Measurements from ENCODE around the gene GOLGA3. TPM values are rescaled to one million over a fixed set of nuclear protein-coding genes. Genes with fewer than 3 reads are reported as not detected.

The GOLGA3 gene
- polyA plus RNA-seq, 1 donor (not counting 4 experiments of a cell fraction or from before 2014, with no cell fraction given): 11.0 TPM

DNA sequence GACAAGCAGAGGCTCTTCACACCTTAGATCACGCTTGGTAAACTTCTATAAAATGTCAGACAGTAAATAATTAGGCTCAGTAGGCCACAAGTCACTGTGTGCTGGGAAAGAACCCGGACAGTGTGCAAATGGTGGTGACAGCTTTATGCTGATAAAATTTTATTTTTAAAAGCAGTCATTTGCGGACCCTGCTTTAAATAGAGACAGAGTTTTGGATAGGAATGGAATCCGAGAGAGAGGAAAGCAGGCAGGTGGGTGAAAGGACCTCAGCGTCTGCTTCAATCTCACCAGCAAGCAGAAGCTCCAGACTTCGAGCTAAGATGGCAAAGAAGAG lies 88.4 kb downstream of the GOLGA3 start:
- TF ChIP-seq, protein P1, sequence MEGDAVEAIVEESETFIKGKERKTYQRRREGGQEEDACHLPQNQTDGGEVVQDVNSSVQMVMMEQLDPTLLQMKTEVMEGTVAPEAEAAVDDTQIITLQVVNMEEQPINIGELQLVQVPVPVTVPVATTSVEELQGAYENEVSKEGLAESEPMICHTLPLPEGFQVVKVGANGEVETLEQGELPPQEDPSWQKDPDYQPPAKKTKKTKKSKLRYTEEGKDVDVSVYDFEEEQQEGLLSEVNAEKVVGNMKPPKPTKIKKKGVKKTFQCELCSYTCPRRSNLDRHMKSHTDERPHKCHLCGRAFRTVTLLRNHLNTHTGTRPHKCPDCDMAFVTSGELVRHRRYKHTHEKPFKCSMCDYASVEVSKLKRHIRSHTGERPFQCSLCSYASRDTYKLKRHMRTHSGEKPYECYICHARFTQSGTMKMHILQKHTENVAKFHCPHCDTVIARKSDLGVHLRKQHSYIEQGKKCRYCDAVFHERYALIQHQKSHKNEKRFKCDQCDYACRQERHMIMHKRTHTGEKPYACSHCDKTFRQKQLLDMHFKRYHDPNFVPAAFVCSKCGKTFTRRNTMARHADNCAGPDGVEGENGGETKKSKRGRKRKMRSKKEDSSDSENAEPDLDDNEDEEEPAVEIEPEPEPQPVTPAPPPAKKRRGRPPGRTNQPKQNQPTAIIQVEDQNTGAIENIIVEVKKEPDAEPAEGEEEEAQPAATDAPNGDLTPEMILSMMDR (optimal IDR thresholded peaks at IDR 0.05 in 1 of 3, IDR thresholded peaks at IDR 0.05 in 1 of 3, conservative IDR thresholded peaks at IDR 0.05 in 1 of 3; ENCODE audit: extremely low read depth in 1 of 3, insufficient read depth in 2 of 3, low read length in 3 of 3): no peak
- no peak for TF ChIP-seq EZH2 (IDR thresholded peaks at IDR 0.05; ENCODE audit: low read length)
- H4K20me1 ChIP-seq (ENCODE audit: control insufficient read depth, extremely low read depth, insufficient read depth, low read length): peaks cover 37% of the 10 kb centered on the region
- no peaks in the 10 kb centered on the region for H3K9me1 ChIP-seq (ENCODE audit: control insufficient read depth, extremely low read depth, insufficient read depth, low read length)
- FAIRE-seq (no peak), DNase-seq (ENCODE audit: low read depth, low spot score) (no peak)
- no peak overlapping the region for H3K9ac ChIP-seq (ENCODE audit: control insufficient read depth, extremely low read depth, insufficient read depth, low read length)
- dilution Hi-C loops (cut with MboI; ENCODE audit: extremely low pct_ligation_motif_present, low sequenced_read_pairs): no loop called here
- no peaks in the 10 kb centered on the region for H3K4me1 ChIP-seq (ENCODE audit: control insufficient read depth, extremely low read depth, insufficient read depth, low read length)
- H3K9me3 ChIP-seq (ENCODE audit: control insufficient read depth, low read depth, low read length): no peaks in the 10 kb centered on the region
- no peaks in the 10 kb centered on the region for H3K27me3 ChIP-seq (ENCODE audit: control insufficient read depth, extremely low read depth, insufficient read depth, low read length)
- no peak overlapping the region for H2AFZ ChIP-seq (ENCODE audit: control insufficient read depth, low read length)
- H3K79me2 ChIP-seq (ENCODE audit: control insufficient read depth, insufficient read depth, low read length): peaks cover 64% of the 10 kb centered on the region
- H3K27ac ChIP-seq (ENCODE audit: control insufficient read depth, insufficient read depth, low read length): no peak overlapping the region
- no peak overlapping the region for H3K4me3 ChIP-seq (ENCODE audit: control insufficient read depth in 2 of 3, extremely low read depth in 1 of 3, insufficient read depth in 2 of 3, low read depth in 1 of 3, low read length in 3 of 3)
- peaks cover 62 to 63% of the 10 kb centered on the region in 2 experiments for H3K36me3 ChIP-seq (ENCODE audit: control insufficient read depth in 2 of 2, extremely low read depth in 1 of 2, insufficient read depth in 2 of 2, low read length in 2 of 2)
- H3K4me2 ChIP-seq (ENCODE audit: control insufficient read depth, extremely low read depth, insufficient read depth, low read depth, low read length): no peak overlapping the region

DNA sequence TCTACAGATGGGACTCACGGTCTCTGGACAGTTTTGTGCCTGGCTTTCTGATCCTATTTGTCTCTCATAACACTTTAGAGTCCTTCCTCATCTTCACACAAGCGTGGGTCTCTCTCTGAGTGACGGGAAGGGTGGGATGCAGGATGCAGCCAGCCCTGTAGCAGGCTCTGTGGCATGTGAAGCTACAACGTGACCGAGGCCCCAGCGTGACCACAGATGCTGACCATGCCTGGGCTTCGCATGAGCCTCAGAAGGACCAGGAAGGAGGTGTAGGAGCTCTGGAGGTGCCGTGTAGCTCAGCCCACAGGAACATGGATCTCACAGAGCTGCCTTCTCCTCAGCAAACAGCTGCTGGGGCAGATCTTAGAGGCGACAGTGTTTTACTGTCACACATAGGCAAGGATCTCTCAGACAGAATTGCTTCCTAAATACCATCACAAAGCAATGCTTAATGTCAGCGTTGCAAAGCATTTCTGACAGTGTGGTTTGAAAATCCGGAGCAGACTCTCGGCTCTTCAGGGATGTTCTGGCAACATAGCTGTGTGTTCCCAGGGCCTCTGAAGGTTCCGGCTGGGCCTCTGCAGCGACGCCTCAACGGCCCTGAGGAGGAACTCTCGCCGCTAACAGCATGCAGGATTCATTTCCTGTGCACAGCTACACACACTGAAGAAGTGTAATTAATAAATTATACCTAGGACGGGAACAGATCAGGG lies 88.9 kb downstream of the GOLGA3 start:
- no peak for FAIRE-seq
- no peak overlapping the region for H3K4me3 ChIP-seq (ENCODE audit: control insufficient read depth in 2 of 3, extremely low read depth in 1 of 3, insufficient read depth in 2 of 3, low read depth in 1 of 3, low read length in 3 of 3)
- H3K79me2 ChIP-seq (ENCODE audit: control insufficient read depth, insufficient read depth, low read length): peaks cover 59% of the 10 kb centered on the region
- no peaks in the 10 kb centered on the region for H3K9me1 ChIP-seq (ENCODE audit: control insufficient read depth, extremely low read depth, insufficient read depth, low read length)
- H3K9ac ChIP-seq (ENCODE audit: control insufficient read depth, extremely low read depth, insufficient read depth, low read length): no peak overlapping the region
- H2AFZ ChIP-seq (ENCODE audit: control insufficient read depth, low read length): no peak overlapping the region
- H3K27ac ChIP-seq (ENCODE audit: control insufficient read depth, insufficient read depth, low read length): no peak overlapping the region
- no peak overlapping the region for H3K4me2 ChIP-seq (ENCODE audit: control insufficient read depth, extremely low read depth, insufficient read depth, low read depth, low read length)
- H3K27me3 ChIP-seq (ENCODE audit: control insufficient read depth, extremely low read depth, insufficient read depth, low read length): no peaks in the 10 kb centered on the region
- H3K4me1 ChIP-seq (ENCODE audit: control insufficient read depth, extremely low read depth, insufficient read depth, low read length): no peaks in the 10 kb centered on the region
- peaks cover 34% of the 10 kb centered on the region for H4K20me1 ChIP-seq (ENCODE audit: control insufficient read depth, extremely low read depth, insufficient read depth, low read length)
- DNase-seq (ENCODE audit: low read depth, low spot score): no peak
- dilution Hi-C loops (cut with MboI; ENCODE audit: extremely low pct_ligation_motif_present, low sequenced_read_pairs): no loop called here
- H3K36me3 ChIP-seq (ENCODE audit: control insufficient read depth in 2 of 2, extremely low read depth in 1 of 2, insufficient read depth in 2 of 2, low read length in 2 of 2): peaks cover 60 to 64% of the 10 kb centered on the region in 2 experiments
- no peaks in the 10 kb centered on the region for H3K9me3 ChIP-seq (ENCODE audit: control insufficient read depth, low read depth, low read length)
- TF ChIP-seq EZH2 (IDR thresholded peaks at IDR 0.05; ENCODE audit: low read length): no peak
- TF ChIP-seq, protein P1 (optimal IDR thresholded peaks at IDR 0.05 in 1 of 3, IDR thresholded peaks at IDR 0.05 in 1 of 3, conservative IDR thresholded peaks at IDR 0.05 in 1 of 3; ENCODE audit: extremely low read depth in 1 of 3, insufficient read depth in 2 of 3, low read length in 3 of 3): no peak

Measured in keratinocyte (primary cell).